GM06990 (cell line): Measurements from ENCODE around the gene PPP1R37.

ENCODE experiments used
- DNase-seq: peaks from one replicate; pipeline ENCODE4 v3.0.0-alpha.2; 2011; ENCODE audit not compliant: insufficient read length; ENCODE audit errors: extremely low read depth
- H3K27me3 ChIP-seq: replicated peaks from 2 replicates; pipeline ENCODE4 v1.6.0; 2011; ENCODE audit warnings: low read length; ENCODE audit not compliant: control insufficient read depth, insufficient read depth
- H3K36me3 ChIP-seq: 2 replicates; pipeline ENCODE4 v1.5.1; 2011; ENCODE audit warnings: low read length; ENCODE audit not compliant: control insufficient read depth, insufficient read depth
- H3K4me3 ChIP-seq: replicated peaks from 2 replicates; pipeline ENCODE4 v1.5.1; 2011; ENCODE audit warnings: low read depth, mild to moderate bottlenecking, control low read depth, low read length
- CTCF ChIP-seq: IDR thresholded peaks from 2 replicates; pipeline ENCODE4 v1.5.1; 2011; ENCODE audit warnings: low read length, control low read depth, mild to moderate bottlenecking, inconsistent platforms; ENCODE audit not compliant: insufficient read depth, poor library complexity, severe bottlenecking

Gene PPP1R37

DNA sequence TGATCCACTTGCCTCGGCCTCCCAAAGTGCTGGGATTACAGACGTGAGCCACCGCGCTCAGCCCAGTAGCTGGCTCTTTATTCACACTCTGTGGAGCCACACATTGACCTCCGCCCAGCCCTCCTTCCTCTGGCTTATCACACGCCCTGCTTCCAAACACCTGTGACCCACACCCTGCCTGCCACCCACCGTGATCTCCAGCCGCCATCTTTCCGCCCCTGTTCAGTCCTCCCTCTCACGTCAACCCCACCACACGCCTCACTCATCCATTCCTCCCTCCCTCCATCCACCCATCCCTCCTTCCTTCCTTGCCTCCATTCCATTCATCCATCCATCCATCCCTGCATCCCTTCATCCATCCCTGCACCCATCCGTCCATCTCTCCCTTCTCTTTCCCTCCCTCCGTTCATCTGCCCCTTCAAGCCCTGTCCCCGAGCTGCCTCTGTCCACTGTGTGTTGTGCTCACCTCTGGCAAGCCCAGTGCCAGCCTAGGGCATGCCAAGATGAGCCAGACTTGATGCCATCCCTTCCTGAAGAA lies 34.3 kb upstream of the PPP1R37 start:
- Histone ChIP-seq H3K27me3 (no peaks in the 10 kb centered on the region), H3K4me3 (no peak overlapping the region), H3K36me3 (peaks cover 55% of the 10 kb centered on the region)
- DNase-seq, result no peak
- TF ChIP-seq CTCF, result no peak

GRCh38 chr19:45059258-45059965 lies 33.6 kb upstream of the PPP1R37 start:
- Histone ChIP-seq H3K36me3 (peaks cover 58% of the 10 kb centered on the region), H3K27me3 (no peaks in the 10 kb centered on the region), H3K4me3 (no peak overlapping the region)
- TF ChIP-seq CTCF, result peak; percentile 88
- no peak for DNase-seq

- no peak for DNase-seq
- no peak for TF ChIP-seq CTCF
- Histone ChIP-seq H3K4me3 (no peak overlapping the region), H3K27me3 (no peaks in the 10 kb centered on the region), H3K36me3 (peaks cover 47% of the 10 kb centered on the region)
These were observed 31.0 kb upstream of the PPP1R37 start for GRCh38 chr19:45061965-45062364.

DNA sequence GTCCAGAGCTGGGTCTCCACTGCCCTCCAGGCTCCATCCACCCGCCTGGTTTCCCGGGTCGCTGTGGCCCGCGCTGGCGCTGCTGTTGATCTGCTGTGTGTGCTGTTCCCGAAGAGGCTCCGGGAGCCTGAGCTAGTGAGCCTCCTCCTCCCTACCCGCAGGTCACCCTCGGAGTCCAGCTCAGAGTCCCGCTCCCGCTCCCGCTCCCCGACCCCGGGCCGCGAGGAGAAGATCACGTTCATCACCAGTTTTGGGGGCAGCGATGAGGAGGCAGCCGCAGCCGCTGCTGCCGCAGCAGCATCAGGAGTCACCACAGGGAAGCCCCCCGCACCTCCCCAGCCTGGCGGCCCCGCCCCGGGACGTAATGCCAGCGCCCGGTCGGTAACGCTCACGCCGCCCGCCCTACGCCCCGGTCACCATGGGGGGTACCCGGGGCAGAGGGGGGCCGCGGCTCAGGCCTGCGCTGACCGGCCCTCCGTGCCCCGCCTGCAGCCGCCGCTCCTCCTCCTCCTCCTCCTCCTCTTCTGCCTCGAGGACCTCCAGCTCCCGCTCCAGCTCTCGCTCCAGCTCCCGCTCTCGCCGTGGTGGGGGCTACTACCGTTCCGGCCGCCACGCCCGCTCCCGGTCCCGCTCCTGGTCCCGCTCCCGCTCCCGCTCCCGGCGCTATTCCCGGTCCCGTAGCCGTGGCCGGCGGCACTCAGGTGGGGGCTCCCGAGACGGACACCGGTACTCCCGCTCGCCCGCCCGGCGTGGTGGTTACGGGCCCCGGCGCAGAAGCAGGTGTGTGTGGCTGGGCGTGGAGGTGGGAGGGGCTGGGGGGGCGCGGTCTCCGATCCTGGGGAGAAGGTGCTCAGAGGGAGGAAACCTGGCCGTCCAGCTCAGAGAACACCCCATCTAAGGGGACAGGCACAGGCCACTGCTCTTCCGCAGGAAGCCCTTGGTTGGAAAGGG lies 28.9 kb upstream of the PPP1R37 start:
- DNase-seq, result no peak
- no peak overlapping the region for H3K4me3 ChIP-seq
- peaks cover 41% of the 10 kb centered on the region for H3K36me3 ChIP-seq
- no peaks in the 10 kb centered on the region for H3K27me3 ChIP-seq
- no peak for TF ChIP-seq CTCF

- Histone ChIP-seq H3K4me3 (no peak overlapping the region), H3K27me3 (no peaks in the 10 kb centered on the region), H3K36me3 (peaks cover 36% of the 10 kb centered on the region)
- DNase-seq, result no peak
- TF ChIP-seq CTCF, result no peak
These were observed 25.9 kb upstream of the PPP1R37 start for GRCh38 chr19:45066921-45067661.
